ENCODE results near the gene OR6J1.
"Not testable (repeated sequence)": the region's sequence is repeated elsewhere in the genome, so short reads cannot be mapped to it uniquely, and the experiment has no call there.

The OR6J1 gene

DNA sequence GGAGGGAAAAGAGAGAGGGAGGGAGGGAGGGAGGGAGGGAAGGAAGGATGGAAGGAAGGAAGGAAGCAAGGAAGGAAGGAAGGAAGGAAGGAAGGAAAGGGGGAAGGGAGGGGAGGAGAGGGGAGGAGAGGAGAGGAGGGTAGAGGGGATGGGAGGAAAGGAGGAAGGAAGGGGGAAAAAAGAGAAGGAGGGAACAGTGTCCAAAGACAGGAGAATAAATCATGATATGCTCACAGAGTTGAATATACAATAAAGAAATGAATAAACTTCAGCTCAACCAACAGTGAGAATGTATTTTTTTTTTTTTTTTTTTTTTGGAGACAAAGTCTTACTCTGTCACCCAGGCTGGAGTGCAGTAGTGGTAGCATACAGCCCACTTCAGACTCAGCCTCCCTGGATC lies 4.0 kb downstream of the OR6J1 start:
- in situ Hi-C loops (cut with MboI; ENCODE audit: low sequenced_read_pairs): no loop called here

DNA sequence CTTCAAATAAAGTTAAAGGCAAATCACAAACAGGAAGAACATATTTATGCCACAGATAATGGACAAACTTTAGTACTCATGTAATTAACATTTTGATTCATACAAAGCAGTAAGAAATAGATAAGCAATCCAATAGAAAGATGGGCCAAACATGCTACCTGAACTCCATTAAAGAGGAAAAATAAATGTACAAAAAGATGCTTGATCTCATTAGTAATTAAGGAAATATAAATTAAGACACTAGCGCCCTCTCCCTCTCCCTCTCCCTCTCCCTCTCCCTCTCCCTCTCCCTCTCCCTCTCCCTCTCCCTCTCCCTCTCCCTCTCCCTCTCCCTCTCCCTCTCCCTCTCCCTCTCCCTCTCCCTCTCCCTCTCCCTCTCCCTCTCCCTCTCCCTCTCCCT lies 8.2 kb downstream of the OR6J1 start:
- H3K4me1 ChIP-seq; H3K27me3 ChIP-seq (ENCODE audit: low read depth); H3K36me3 ChIP-seq (replicated peaks); H3K4me3 ChIP-seq; in situ Hi-C loops (cut with MboI; ENCODE audit: low sequenced_read_pairs); H3K9me3 ChIP-seq; DNase-seq (ENCODE audit: low spot score in 2 of 2): not testable (repeated sequence)

More for the DNA sequence above, 4.0 kb downstream of the OR6J1 start:
- no peak for DNase-seq (ENCODE audit: low spot score in 2 of 2)
- no peak overlapping the region for H3K4me3 ChIP-seq
- H3K4me1 ChIP-seq: no peaks in the 10 kb centered on the region
- no peaks in the 10 kb centered on the region for H3K9me3 ChIP-seq
- H3K27me3 ChIP-seq (ENCODE audit: low read depth): no peaks in the 10 kb centered on the region
- H3K36me3 ChIP-seq (replicated peaks): no peaks in the 10 kb centered on the region

DNA sequence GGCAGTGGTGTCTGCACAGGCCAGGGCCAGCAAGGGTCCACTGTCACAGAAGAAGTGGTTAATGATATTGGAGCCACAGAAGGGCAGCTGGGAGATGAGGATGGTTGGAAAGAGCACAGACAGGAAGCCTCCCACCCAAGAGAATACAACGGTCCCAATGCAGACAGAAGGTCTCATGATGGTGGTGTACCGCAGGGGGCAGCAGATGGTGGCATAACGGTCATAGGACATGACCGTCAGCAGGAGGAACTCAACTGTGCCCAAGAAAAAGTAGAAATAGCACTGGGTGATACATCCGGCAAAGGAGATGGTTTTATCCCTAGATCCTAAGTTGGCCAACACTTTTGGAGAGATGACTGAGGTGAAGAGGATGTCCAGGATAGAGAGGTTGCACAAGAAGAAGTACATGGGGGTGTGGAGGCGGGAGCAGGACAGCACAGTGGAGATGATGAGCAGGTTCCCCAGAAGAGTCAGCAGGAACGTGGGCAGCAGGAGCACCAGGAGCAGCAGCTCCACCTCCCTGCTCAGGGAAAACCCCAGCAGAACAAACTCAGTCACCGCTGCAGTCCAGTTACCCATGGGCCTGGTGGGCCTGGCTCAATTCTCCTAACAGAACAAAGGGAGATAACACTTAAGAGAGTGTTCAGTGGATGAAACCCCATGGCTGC lies 9.8 kb downstream of the OR6J1 start:
- in situ Hi-C loops (cut with MboI; ENCODE audit: low sequenced_read_pairs): no loop called here
- Histone ChIP-seq H3K27me3 (ENCODE audit: low read depth) (no peaks in the 10 kb centered on the region), H3K4me3 (no peak overlapping the region), H3K4me1 (no peaks in the 10 kb centered on the region), H3K36me3 (replicated peaks) (no peaks in the 10 kb centered on the region), H3K9me3 (no peaks in the 10 kb centered on the region)
- no peak for DNase-seq (ENCODE audit: low spot score in 2 of 2)

DNA sequence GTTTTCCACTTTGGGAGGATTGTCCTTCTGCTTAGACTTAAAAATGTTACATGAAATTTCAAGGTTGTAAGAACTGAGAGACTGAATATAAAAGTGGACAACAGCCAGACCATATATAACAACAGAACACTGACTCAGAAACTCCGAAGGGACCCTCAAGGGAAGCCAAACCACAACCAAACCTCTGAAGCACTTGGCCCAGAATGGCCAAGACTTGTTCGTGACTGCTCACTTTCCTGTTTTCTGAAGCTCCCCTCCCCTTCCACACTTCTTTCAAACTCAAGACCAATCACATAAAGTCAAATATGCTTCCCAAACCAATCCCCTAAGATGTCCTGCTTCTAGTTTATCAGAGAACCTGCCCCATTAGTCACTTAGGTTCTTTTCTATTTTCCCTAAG lies 13.7 kb downstream of the OR6J1 start:
- in situ Hi-C loops (cut with MboI; ENCODE audit: low sequenced_read_pairs): no loop called here
- Histone ChIP-seq H3K4me3 (no peak overlapping the region), H3K36me3 (replicated peaks) (no peaks in the 10 kb centered on the region), H3K9me3 (no peaks in the 10 kb centered on the region), H3K27me3 (ENCODE audit: low read depth) (no peaks in the 10 kb centered on the region), H3K4me1 (no peaks in the 10 kb centered on the region)
- no peak for DNase-seq (ENCODE audit: low spot score in 2 of 2)

GRCh38 chr14:22630066-22630465 lies 14.1 kb downstream of the OR6J1 start:
- Histone ChIP-seq H3K9me3 (no peaks in the 10 kb centered on the region), H3K36me3 (replicated peaks) (no peaks in the 10 kb centered on the region), H3K4me1 (no peaks in the 10 kb centered on the region), H3K27me3 (ENCODE audit: low read depth) (no peaks in the 10 kb centered on the region), H3K4me3 (no peak overlapping the region)
- DNase-seq (ENCODE audit: low spot score in 2 of 2): no peak
- in situ Hi-C loops (cut with MboI; ENCODE audit: low sequenced_read_pairs): no loop called here

- H3K36me3 ChIP-seq (replicated peaks): no peaks in the 10 kb centered on the region
- no peaks in the 10 kb centered on the region for H3K27me3 ChIP-seq (ENCODE audit: low read depth)
- no peak overlapping the region for H3K4me3 ChIP-seq
- in situ Hi-C loops (cut with MboI; ENCODE audit: low sequenced_read_pairs): no loop called here
- no peaks in the 10 kb centered on the region for H3K4me1 ChIP-seq
- H3K9me3 ChIP-seq: no peaks in the 10 kb centered on the region
- DNase-seq (ENCODE audit: low spot score in 2 of 2): no peak
These were observed 14.8 kb downstream of the OR6J1 start for GRCh38 chr14:22629361-22629760.

GRCh38 chr14:22627506-22628263 lies 16.5 kb downstream of the OR6J1 start:
- Histone ChIP-seq H3K27me3 (ENCODE audit: low read depth) (no peaks in the 10 kb centered on the region), H3K4me1 (no peaks in the 10 kb centered on the region), H3K9me3 (no peaks in the 10 kb centered on the region), H3K36me3 (replicated peaks) (no peaks in the 10 kb centered on the region), H3K4me3 (no peak overlapping the region)
- in situ Hi-C loops (cut with MboI; ENCODE audit: low sequenced_read_pairs): no loop called here
- DNase-seq (ENCODE audit: low spot score in 2 of 2): no peak

GRCh38 chr14:22626590-22626989 lies 17.6 kb downstream of the OR6J1 start:
- H3K4me3 ChIP-seq: no peak overlapping the region
- no peaks in the 10 kb centered on the region for H3K9me3 ChIP-seq
- no peaks in the 10 kb centered on the region for H3K36me3 ChIP-seq (replicated peaks)
- H3K4me1 ChIP-seq: no peaks in the 10 kb centered on the region
- in situ Hi-C loops (cut with MboI; ENCODE audit: low sequenced_read_pairs): no loop called here
- no peaks in the 10 kb centered on the region for H3K27me3 ChIP-seq (ENCODE audit: low read depth)
- DNase-seq (ENCODE audit: low spot score in 2 of 2): no peak

- Histone ChIP-seq H3K4me3 (no peak overlapping the region), H3K27me3 (ENCODE audit: low read depth) (no peaks in the 10 kb centered on the region), H3K9me3 (no peaks in the 10 kb centered on the region), H3K4me1 (no peaks in the 10 kb centered on the region), H3K36me3 (replicated peaks) (no peaks in the 10 kb centered on the region)
- in situ Hi-C loops (cut with MboI; ENCODE audit: low sequenced_read_pairs): no loop called here
- DNase-seq (ENCODE audit: low spot score in 2 of 2): no peak
These were observed 21.1 kb downstream of the OR6J1 start for GRCh38 chr14:22623047-22623446.

DNA sequence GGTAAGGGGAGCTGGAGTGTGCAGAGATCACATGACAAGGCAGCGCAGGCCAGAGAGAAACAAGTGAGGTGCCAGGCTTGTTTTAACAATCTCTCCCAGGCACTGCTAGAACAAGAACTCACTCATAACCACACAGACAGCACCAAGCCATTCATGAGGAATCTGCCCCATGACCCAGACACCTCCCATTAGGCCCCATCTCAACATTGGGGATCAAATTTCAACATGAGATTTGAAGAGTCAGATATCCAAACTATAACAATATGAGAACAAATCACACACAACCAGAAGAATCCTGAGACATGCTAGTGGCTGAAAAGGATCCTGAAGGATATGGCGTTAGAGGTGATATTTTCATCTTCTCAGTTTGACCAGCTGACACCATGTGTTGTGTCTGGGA lies 21.9 kb downstream of the OR6J1 start:
- Histone ChIP-seq H3K27me3 (ENCODE audit: low read depth) (no peaks in the 10 kb centered on the region), H3K4me1 (no peaks in the 10 kb centered on the region), H3K4me3 (no peak overlapping the region), H3K9me3 (no peaks in the 10 kb centered on the region), H3K36me3 (replicated peaks) (no peaks in the 10 kb centered on the region)
- in situ Hi-C loops (cut with MboI; ENCODE audit: low sequenced_read_pairs): no loop called here
- no peak for DNase-seq (ENCODE audit: low spot score in 2 of 2)

GRCh38 chr14:22615765-22616164 lies 28.4 kb downstream of the OR6J1 start:
- H3K27me3 ChIP-seq (ENCODE audit: low read depth); H3K4me3 ChIP-seq; H3K9me3 ChIP-seq; H3K36me3 ChIP-seq (replicated peaks); H3K4me1 ChIP-seq; in situ Hi-C loops (cut with MboI; ENCODE audit: low sequenced_read_pairs); DNase-seq (ENCODE audit: low spot score in 2 of 2): not testable (repeated sequence)

DNA sequence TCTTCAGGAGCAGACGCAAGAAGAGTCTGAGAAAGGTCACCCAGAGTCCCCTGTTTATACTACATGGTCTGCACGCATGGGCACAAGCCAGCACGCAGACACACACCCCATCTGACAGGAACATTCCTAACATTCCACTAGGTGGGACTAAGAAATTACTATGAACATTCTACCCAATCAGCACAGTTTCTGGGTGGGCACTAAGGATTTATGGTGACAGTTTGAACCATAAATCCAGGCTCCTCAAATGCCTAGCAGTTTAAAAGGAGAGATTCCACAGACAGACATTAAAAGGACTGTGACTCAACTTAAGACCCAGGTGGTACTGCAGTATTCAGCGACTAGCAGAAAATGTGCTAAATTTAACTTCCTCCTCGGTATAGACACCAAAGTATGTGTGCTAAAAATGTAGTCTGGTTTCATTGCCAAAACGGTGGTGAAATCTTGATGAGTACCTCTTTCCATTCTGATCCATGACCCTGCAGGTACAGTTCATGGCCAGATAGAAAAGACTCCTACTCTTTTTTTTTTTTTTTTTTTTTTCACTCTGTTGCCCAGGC lies 29.8 kb downstream of the OR6J1 start:
- no peak overlapping the region for H3K4me3 ChIP-seq

GRCh38 chr14:22613736-22614239 lies 30.4 kb downstream of the OR6J1 start:
- Histone ChIP-seq H3K9me3 (no peaks in the 10 kb centered on the region), H3K36me3 (replicated peaks) (no peaks in the 10 kb centered on the region; the same call in none of the 2 replicates), H3K27me3 (ENCODE audit: low read depth) (no peaks in the 10 kb centered on the region), H3K4me3 (no peak overlapping the region), H3K4me1 (peaks cover 9% of the 10 kb centered on the region)
- peak in 1 of 2 experiments; percentile 1 for DNase-seq (ENCODE audit: low spot score in 2 of 2)
- in situ Hi-C loops (cut with MboI; ENCODE audit: low sequenced_read_pairs): no loop called here

More for the DNA sequence above, 29.8 kb downstream of the OR6J1 start:
- H3K36me3 ChIP-seq (replicated peaks): no peaks in the 10 kb centered on the region; the same call in none of the 2 replicates
- H3K27me3 ChIP-seq (ENCODE audit: low read depth): no peaks in the 10 kb centered on the region
- H3K4me1 ChIP-seq: peaks cover 9% of the 10 kb centered on the region
- in situ Hi-C loops (cut with MboI; ENCODE audit: low sequenced_read_pairs): no loop called here
- no peaks in the 10 kb centered on the region for H3K9me3 ChIP-seq
- peak; percentile 72 to 76 for DNase-seq (ENCODE audit: low spot score in 2 of 2)

GRCh38 chr14:22613106-22613695 lies 31.0 kb downstream of the OR6J1 start:
- in situ Hi-C loops (cut with MboI; ENCODE audit: low sequenced_read_pairs): no loop called here
- peak in 1 of 2 experiments; percentile 2 for DNase-seq (ENCODE audit: low spot score in 2 of 2)
- Histone ChIP-seq H3K27me3 (ENCODE audit: low read depth) (no peaks in the 10 kb centered on the region), H3K36me3 (replicated peaks) (no peaks in the 10 kb centered on the region; the same call in none of the 2 replicates), H3K4me3 (no peak overlapping the region), H3K4me1 (peaks cover 9% of the 10 kb centered on the region), H3K9me3 (no peaks in the 10 kb centered on the region)

All from HAP-1 (cell line).